Endothelial cell of umbilical vein (primary cell): Measurements from ENCODE around the gene PRDM16. TPM values are rescaled to one million over a fixed set of nuclear protein-coding genes. Genes with fewer than 3 reads are reported as not detected.

Experiments
- BruUV-seq: library from RNA; stranded (reverse); fragments of 400-500 nt; replicated peaks from 2 replicates; lab custom pipeline; 2021; lab: Mats Ljungman, UMichigan
- CTCF ChIA-PET: fragments of 300-600, 350-600 bp; sonication (Branson Sonifier 250); formaldehyde crosslinking; loops from one replicate; lab custom pipeline; 2021; ENCODE audit warnings: antibody characterized with exemption, inconsistent platforms; lab: Charles Lee
- POLR2A ChIA-PET: fragments of 300-600, 350-600 bp; sonication (Branson Sonifier 250); formaldehyde crosslinking; loops from one replicate; lab custom pipeline; 2021; ENCODE audit warnings: antibody characterized with exemption, inconsistent platforms; lab: Charles Lee
- DNase-seq: peaks from one replicate; pipeline ENCODE4 v3.0.0-alpha.2; 2011; ENCODE audit warnings: low read depth, low spot score
- FAIRE-seq: peaks from 2 replicates; lab custom pipeline; 2011; peaks lifted over from hg19 to GRCh38; lab: Jason Lieb, UNC
- H2AFZ ChIP-seq: 2 replicates; pipeline ENCODE4 v1.6.0; 2012; ENCODE audit warnings: low read depth, low read length, control low read depth, inconsistent platforms
- H3K27ac ChIP-seq: 2 replicates; pipeline ENCODE4 v1.5.1; 2011; ENCODE audit warnings: low read depth, mild to moderate bottlenecking, control low read depth, low read length, moderate library complexity; ENCODE audit not compliant: insufficient read depth
- H3K27me3 ChIP-seq, 2 experiments: 2 replicates each; pipeline versions ENCODE4 v1.6.0 to v1.6.1; 2011; ENCODE audit warnings: low read length in 2 of 2, mixed read lengths in 1 of 2; ENCODE audit not compliant: control insufficient read depth in 2 of 2, insufficient read depth in 2 of 2
- H3K36me3 ChIP-seq, 2 experiments: 2 replicates in 1 of 2; 3 replicates in 1 of 2; pipeline ENCODE4 v1.5.1; 2011; ENCODE audit warnings: low read length in 2 of 2, mild to moderate bottlenecking in 1 of 2, moderate library complexity in 1 of 2; ENCODE audit not compliant: control insufficient read depth in 2 of 2, insufficient read depth in 2 of 2; ENCODE audit errors: extremely low read depth in 1 of 2
- H3K4me1 ChIP-seq: 3 replicates; pipeline ENCODE4 v1.5.1; 2011; ENCODE audit warnings: mild to moderate bottlenecking, low read length; ENCODE audit not compliant: control insufficient read depth, insufficient read depth; ENCODE audit errors: extremely low read depth
- H3K4me2 ChIP-seq: 2 replicates; pipeline ENCODE4 v1.6.1; 2011; ENCODE audit warnings: low read length, control low read depth, mixed read lengths; ENCODE audit not compliant: insufficient read depth
- H3K4me3 ChIP-seq, 3 experiments: fragments of 200-600 bp in 1 of 3; sonication (generic), shearing (Covaris generic) in 1 of 3; replicated peaks in 1 of 3; 2 replicates each; pipeline ENCODE4 v1.5.1; 2011 to 2016; ENCODE audit warnings: control low read depth in 3 of 3, low read length in 3 of 3, mild to moderate bottlenecking in 2 of 3, inconsistent platforms in 1 of 3, low read depth in 1 of 3, moderate library complexity in 1 of 3; ENCODE audit not compliant: insufficient read depth in 1 of 3
- H3K79me2 ChIP-seq: 2 replicates; pipeline ENCODE4 v1.6.0; 2012; ENCODE audit warnings: low read length, inconsistent platforms; ENCODE audit not compliant: control insufficient read depth, insufficient read depth
- H3K9ac ChIP-seq: replicated peaks from 2 replicates; pipeline ENCODE3; 2011; ENCODE audit warnings: low read length, control low read depth; ENCODE audit not compliant: insufficient read depth; ENCODE audit errors: extremely low read depth
- H3K9me1 ChIP-seq: replicated peaks from 3 replicates; pipeline ENCODE4 v1.6.0; 2011; ENCODE audit warnings: mild to moderate bottlenecking, low read length; ENCODE audit not compliant: control insufficient read depth, insufficient read depth; ENCODE audit errors: extremely low read depth
- H3K9me3 ChIP-seq: replicated peaks from 2 replicates; pipeline ENCODE4 v1.5.1; 2012; ENCODE audit warnings: low read length, inconsistent platforms; ENCODE audit not compliant: control insufficient read depth, insufficient read depth
- H4K20me1 ChIP-seq: replicated peaks from 2 replicates; pipeline ENCODE3; 2011; ENCODE audit warnings: mild to moderate bottlenecking, low read length; ENCODE audit not compliant: control insufficient read depth, insufficient read depth; ENCODE audit errors: extremely low read depth
- EZH2 ChIP-seq: IDR thresholded peaks from 2 replicates; pipeline ENCODE4 v1.6.1; 2012; ENCODE audit warnings: borderline replicate concordance, low read depth, mild to moderate bottlenecking, moderate library complexity, low read length, inconsistent platforms; ENCODE audit not compliant: severe bottlenecking
- FOS ChIP-seq: IDR thresholded peaks from 2 replicates; pipeline ENCODE4 v1.6.1; 2011; ENCODE audit warnings: mild to moderate bottlenecking, low read length, moderate library complexity, borderline replicate concordance; ENCODE audit not compliant: insufficient read depth
- GATA2 ChIP-seq: IDR thresholded peaks from 2 replicates; pipeline ENCODE4 v1.7.0; 2011; ENCODE audit warnings: low read depth, mild to moderate bottlenecking, moderate library complexity, mixed read lengths, low read length; ENCODE audit not compliant: insufficient read length, insufficient read depth
- JUN ChIP-seq: IDR thresholded peaks from 2 replicates; pipeline ENCODE4 v1.6.1; 2011; ENCODE audit warnings: borderline replicate concordance, low read depth; ENCODE audit not compliant: insufficient read length, insufficient read depth
- MYC ChIP-seq: IDR thresholded peaks from one replicate; pipeline ENCODE4 v1.6.1; 2011; ENCODE audit warnings: mild to moderate bottlenecking, low read depth, low read length
- POLR2A ChIP-seq: IDR thresholded peaks from 2 replicates; pipeline ENCODE4 v1.6.1; 2012; ENCODE audit warnings: low read depth, mild to moderate bottlenecking, control low read depth, low read length
- POLR2AphosphoS5 ChIP-seq: IDR thresholded peaks from 2 replicates; pipeline ENCODE4 v1.6.1; 2012; ENCODE audit warnings: low read depth, mild to moderate bottlenecking, control low read depth, low read length, moderate library complexity; ENCODE audit not compliant: insufficient read depth
- dilution Hi-C: fragments of 300-500 bp; cut with MboI; formaldehyde crosslinking; loops from one replicate; pipeline ENCODE4 v1.15.0; 2019; ENCODE audit warnings: low sequenced_read_pairs; ENCODE audit not compliant: extremely low pct_ligation_motif_present
- intact Hi-C: fragments of 100-400 bp; cut with micrococcal nuclease; formaldehyde crosslinking; loops from one replicate; pipeline ENCODE4 v1.10.0; 2022
- polyA plus RNA-seq, 4 experiments: library from polyadenylated mRNA; depleted of rRNA in 3 of 4; stranded (reverse) in 3 of 4; unstranded in 1 of 4; fragments of >200 nt; gene quantifications; 2 replicates each; pipeline versions ENCODE4 v1.2.1 to v1.2.3, GENCODE V29; 2011 to 2012; ENCODE audit warnings: missing spikeins in 1 of 4
- total RNA-seq: library from RNA; stranded (reverse); gene quantifications from 2 replicates; pipeline ENCODE4 v1.2.3, GENCODE V29; 2021
- TF ChIP-seq, protein P1 (sequence below), 2 donors: IDR thresholded peaks; 1 replicate in 1 of 2; 2 replicates in 1 of 2; pipeline ENCODE4 v1.5.1; 2011; ENCODE audit warnings: low read length in 2 of 2, mild to moderate bottlenecking in 2 of 2, moderate library complexity in 2 of 2, control low read depth in 1 of 2, inconsistent platforms in 1 of 2, low read depth in 1 of 2; ENCODE audit not compliant: insufficient read depth in 1 of 2; ENCODE audit errors: extremely low read depth in 1 of 2
- TF ChIP-seq, protein P2 (sequence below): IDR thresholded peaks from 2 replicates; pipeline ENCODE4 v1.6.1; 2011; ENCODE audit not compliant: insufficient read depth, insufficient read length

The PRDM16 gene
- total and polyA plus RNA-seq, 2 donors (not counting 3 experiments of a cell fraction or from before 2014, with no cell fraction given) = not detected

DNA sequence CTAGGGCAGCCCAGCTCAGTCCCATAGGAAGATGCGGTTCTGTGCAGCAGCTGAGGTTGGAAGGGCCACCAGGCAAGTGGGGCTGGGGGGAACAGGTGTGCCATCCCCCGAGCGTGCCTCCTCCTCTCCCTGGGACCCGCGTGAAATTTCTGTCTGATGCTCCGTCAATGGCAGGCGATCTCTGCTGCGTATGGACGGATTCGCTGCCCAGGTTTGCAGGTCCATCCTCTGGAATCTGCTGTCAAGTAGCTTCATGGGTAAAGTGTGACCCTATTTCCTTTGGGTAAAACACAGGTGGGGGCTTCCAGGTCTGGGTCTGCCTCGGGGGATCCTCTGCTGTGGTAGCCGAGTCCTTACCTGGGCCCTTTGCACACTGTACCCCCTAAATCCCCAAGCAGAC lies 270.9 kb downstream of the PRDM16 start:
- H3K27ac ChIP-seq = no peak overlapping the region
- DNase-seq (no peak), FAIRE-seq (no peak)
- H3K4me2 ChIP-seq = no peak overlapping the region
- no peaks in the 10 kb centered on the region for H3K9me1 ChIP-seq
- H2AFZ ChIP-seq = no peak overlapping the region
- TF ChIP-seq, protein P1, sequence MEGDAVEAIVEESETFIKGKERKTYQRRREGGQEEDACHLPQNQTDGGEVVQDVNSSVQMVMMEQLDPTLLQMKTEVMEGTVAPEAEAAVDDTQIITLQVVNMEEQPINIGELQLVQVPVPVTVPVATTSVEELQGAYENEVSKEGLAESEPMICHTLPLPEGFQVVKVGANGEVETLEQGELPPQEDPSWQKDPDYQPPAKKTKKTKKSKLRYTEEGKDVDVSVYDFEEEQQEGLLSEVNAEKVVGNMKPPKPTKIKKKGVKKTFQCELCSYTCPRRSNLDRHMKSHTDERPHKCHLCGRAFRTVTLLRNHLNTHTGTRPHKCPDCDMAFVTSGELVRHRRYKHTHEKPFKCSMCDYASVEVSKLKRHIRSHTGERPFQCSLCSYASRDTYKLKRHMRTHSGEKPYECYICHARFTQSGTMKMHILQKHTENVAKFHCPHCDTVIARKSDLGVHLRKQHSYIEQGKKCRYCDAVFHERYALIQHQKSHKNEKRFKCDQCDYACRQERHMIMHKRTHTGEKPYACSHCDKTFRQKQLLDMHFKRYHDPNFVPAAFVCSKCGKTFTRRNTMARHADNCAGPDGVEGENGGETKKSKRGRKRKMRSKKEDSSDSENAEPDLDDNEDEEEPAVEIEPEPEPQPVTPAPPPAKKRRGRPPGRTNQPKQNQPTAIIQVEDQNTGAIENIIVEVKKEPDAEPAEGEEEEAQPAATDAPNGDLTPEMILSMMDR (IDR thresholded peaks at IDR 0.05; ENCODE audit: extremely low read depth in 1 of 2, insufficient read depth in 1 of 2, low read depth in 1 of 2, low read length in 2 of 2) = no peak
- no peak for TF ChIP-seq EZH2
- no peak for TF ChIP-seq MYC
- TF ChIP-seq POLR2AphosphoS5 = no peak
- TF ChIP-seq FOS = no peak
- TF ChIP-seq JUN = no peak
- TF ChIP-seq POLR2A = no peak
- TF ChIP-seq, protein P2, sequence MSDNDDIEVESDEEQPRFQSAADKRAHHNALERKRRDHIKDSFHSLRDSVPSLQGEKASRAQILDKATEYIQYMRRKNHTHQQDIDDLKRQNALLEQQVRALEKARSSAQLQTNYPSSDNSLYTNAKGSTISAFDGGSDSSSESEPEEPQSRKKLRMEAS = no peak
- no peak for TF ChIP-seq GATA2
- H3K36me3 ChIP-seq = no peaks in the 10 kb centered on the region
- peaks cover 4% of the 10 kb centered on the region for H3K9me3 ChIP-seq
- ChIA-PET POLR2A (no interaction called here), CTCF (no interaction called here)
- BruUV-seq = no TSS peak
- H4K20me1 ChIP-seq = no peaks in the 10 kb centered on the region
- H3K9ac ChIP-seq = no peak overlapping the region
- dilution Hi-C loops = no loop called here
- no peaks in the 10 kb centered on the region for H3K27me3 ChIP-seq
- H3K79me2 ChIP-seq = no peaks in the 10 kb centered on the region
- H3K4me1 ChIP-seq = no peaks in the 10 kb centered on the region
- intact Hi-C loops = no loop called here
- no peak overlapping the region for H3K4me3 ChIP-seq
